ENCODE data around the gene PTPN22.

DNA sequence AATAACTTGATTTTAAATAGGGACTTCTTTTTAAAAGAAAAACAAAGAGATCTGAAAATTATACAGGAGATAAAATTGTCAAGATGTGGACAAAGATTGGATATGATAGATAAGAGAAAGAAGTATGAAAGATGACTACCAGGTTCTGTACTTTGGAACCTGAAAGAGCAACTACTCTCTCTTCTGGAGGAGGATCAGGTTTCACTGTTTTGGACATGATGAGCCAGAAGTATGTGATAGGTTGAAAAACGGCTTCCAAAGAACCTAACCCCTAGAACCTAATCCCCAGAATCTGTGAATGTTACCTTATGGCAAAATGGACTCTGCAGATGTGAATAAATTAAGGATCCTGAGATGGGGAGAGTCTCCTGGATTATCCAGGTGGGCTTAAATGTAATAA, 85.4 kb downstream of the PTPN22 start:
- TF ChIP-seq, protein P1, sequence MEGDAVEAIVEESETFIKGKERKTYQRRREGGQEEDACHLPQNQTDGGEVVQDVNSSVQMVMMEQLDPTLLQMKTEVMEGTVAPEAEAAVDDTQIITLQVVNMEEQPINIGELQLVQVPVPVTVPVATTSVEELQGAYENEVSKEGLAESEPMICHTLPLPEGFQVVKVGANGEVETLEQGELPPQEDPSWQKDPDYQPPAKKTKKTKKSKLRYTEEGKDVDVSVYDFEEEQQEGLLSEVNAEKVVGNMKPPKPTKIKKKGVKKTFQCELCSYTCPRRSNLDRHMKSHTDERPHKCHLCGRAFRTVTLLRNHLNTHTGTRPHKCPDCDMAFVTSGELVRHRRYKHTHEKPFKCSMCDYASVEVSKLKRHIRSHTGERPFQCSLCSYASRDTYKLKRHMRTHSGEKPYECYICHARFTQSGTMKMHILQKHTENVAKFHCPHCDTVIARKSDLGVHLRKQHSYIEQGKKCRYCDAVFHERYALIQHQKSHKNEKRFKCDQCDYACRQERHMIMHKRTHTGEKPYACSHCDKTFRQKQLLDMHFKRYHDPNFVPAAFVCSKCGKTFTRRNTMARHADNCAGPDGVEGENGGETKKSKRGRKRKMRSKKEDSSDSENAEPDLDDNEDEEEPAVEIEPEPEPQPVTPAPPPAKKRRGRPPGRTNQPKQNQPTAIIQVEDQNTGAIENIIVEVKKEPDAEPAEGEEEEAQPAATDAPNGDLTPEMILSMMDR (IDR thresholded peaks at IDR 0.05): no peak
- TF ChIP-seq POLR2A (IDR thresholded peaks at IDR 0.05): no peak

All from lower leg skin (tissue), 3 donors.